Cerebellar nuclear complex (tissue), 1 donor: Measurements from ENCODE around the gene MPV17L.
"Not testable (repeated sequence)": the region's sequence is repeated elsewhere in the genome, so short reads cannot be mapped to it uniquely, and the experiment has no call there.

Source experiments
- DNase-seq, 2 experiments: peaks; one replicate each; lab custom pipeline; 2025; lab: John Stamatoyannopoulos, UW

MPV17L gene

DNA sequence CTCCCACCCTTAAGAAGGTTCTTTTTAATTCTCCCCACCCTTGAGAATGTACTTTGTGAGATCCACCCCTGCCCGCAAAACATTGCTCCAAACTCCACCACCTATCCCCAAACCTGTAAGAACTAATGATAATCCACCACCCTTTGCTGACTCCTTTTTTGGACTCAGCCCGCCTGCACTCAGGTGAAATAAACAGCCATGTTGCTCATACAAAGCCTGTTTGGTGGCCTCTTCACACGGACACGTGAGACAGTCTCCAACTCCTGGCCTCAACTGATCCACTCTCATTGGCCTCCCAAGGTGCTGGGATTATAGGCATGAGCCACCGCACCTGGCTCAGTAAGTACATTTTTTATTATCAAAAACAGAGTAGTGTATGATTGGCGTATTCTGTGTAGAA, 13.9 kb downstream of the MPV17L start:
- not testable (repeated sequence) for DNase-seq

GRCh38 chr16:15415511-15415985, 20.0 kb downstream of the MPV17L start:
- DNase-seq = no peak

DNA sequence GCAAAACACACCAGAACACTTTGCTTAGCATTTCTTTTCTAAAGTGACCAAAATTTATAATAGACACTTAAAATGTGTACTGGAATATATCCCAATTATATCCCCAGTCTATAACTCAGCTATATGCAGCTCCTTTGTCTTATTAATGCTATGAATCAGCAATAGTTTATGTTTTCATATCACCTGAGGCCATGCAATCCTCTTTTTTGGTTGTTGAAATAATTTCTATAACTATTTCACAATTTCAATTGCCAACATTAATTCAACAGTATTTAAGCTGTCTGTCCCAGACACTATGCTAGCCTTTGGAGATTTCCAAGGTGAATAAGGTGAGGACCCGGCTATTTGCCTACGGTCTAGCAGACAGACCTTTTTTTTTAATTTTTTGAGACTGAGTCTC, 21.6 kb downstream of the MPV17L start:
- no peak for DNase-seq

DNA sequence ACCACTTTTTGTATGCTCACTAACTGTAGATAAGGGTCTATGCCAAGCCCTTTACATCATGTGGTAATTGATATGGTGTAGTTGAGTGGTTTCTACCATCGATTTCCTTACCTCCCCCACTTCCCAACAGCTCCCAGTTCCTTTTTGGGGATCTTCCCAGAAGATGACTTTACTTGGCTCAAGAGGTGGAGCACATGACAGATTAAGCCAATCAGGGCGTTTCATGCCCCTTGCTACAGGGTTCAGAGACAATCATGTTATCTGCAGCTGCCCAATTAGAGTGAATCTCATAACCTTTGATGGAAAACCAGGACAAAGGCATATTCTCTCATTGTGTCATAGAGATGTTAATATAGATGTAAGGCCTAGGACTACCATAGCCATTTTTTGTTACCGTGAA, 22.7 kb downstream of the MPV17L start:
- DNase-seq = no peak

DNA sequence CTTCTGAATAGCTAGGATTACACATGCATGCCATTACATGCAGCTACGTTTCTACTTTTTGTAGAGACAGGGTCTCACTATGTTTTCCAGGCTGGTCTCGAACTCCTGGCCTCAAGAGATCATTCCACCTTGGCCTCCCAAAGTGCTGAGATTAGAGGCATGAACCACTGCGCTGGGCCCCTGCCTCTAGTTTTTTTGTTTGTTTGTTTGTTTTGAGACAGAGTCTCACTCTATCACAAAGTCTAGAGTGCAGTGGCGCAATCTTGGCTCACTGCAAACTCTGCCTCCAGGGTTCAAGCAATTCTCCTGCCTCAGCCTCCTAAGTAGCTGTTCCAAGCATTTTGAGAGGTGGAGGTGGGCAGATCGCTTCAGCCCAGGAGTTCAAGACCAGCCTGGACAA, 26.1 kb downstream of the MPV17L start:
- not testable (repeated sequence) for DNase-seq

DNA sequence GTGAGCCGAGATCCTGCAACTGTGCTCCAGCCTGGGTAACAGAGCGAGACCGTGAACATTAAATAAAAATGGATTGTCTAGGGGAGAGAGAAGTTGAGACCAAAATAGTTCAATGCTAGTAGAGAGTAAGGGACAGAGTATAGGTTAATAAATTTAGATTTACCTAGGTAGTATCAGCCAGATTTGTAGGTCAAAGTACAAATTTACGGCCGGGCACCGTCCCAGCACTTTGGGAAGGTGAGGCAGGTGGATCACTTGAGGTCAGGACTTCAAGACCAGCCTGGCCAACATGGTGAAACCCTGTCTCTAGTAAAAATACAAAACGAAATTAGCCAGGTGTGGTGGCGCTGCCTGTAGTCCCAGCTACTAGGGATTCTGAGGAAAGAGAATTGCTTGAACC, 26.7 kb downstream of the MPV17L start:
- DNase-seq = no peak

DNA sequence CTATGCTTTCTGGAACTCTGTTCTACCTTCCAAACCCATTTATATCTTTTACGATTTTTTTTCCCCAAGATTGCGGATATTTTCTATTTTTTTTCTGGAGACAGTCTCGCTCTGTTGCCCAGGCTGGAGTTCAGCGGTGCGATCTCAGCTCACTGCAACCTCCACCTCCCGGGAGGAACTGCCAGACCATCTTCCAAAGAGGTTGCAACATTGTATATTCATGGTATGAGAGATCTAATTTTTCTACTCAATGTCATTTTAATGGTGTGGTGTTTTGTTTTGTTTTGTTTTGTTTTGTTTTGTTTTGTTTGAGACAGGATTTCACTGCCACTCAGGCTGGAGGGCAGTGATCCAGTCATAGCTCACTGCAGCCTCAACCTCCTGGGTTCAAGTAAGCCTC, 30.3 kb downstream of the MPV17L start:
- DNase-seq = no peak

GRCh38 chr16:15426796-15427195, 31.2 kb downstream of the MPV17L start:
- DNase-seq = no peak

DNA sequence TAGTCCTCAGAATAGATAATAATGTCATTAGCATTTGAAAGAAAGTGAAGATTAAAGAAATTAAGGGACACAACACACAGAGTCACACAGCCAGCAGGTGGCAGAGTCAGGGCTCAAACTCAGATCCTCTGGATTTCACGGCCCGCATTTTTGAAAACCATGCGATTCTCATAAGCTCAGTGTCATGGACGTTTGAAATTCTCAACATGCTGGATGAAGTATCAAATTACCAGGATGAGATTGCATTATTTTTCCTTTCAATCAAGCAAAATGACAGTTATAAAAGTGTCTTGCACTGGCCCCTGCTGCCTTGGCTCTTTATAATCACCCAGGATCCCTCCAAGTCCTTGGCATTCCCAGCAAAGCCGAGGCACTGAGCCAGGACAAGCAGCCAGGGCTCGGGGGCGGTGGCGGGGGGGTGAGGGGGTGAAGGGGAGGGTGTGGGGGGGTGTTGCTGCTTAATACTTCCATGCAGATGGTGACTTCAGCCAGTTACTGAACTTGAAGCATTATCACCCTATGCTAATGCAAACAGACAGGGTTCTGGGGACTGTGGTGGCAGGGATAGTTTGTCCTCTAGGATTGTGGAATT, 32.2 kb downstream of the MPV17L start:
- no peak for DNase-seq

- DNase-seq = not testable (repeated sequence)
Observed at GRCh38 chr16:15430884-15431283, 35.3 kb downstream of the MPV17L start.

DNA sequence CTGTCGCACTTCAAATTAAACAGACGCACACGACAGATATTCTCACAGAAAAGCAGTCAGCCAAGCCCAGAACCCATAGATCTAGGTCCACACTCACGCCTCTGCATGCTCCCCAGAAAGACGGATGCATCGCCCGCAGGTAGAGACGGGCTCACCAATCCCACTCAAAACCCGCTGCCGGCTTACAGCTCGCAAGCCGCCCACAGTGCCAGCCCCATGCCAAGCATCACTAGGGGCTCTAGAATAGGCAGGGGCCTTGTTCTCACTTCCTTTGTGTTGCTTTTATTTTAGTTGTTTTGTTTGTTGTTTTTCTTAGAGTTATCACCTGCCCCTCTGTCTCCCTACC, 38.5 kb downstream of the MPV17L start:
- DNase-seq = no peak

DNA sequence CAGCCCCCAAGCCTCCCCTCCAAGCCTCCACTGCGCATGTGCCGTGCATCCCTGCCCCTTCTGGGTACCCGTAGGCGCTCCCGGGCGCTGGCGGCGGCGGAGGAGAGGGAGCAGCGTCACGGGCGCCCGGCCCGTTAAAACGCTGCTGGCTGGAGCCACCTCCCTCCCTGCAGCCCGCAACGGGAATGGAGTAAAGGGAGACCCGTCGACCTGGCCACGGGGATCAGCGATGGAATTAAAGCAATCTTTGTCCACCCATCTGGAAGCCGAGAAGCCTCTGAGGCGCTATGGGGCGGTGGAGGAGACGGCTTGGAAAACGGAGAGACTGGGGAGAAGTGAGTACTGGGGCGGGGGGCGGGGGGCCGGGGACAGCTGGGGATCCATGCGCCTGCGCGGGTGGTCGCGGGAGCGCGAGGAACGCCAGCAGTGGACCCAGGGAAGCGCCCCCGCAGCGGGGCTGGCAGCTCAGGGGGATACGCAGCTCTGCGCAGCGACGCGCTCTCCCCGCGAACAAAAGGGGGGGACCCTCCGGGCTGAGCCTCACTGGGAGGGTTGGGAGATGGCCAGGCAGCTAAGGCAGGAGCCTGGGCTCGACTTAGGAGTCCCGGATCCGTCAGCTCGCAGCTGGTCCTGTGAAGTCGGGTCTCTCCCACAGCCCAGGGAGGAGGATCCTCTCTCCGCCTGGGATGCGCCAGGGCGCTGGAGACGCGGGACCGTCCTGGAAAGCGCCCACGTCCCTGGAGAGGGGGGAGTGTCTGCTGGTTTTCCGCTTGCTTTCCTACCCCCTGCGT, 39.1 kb downstream of the MPV17L start, which contains the start of gene BMERB1:
Gene BMERB1, plus strand, starts transcription at position 164 of the 791 bp plus-strand sequence. Its CDS starts 66 bp downstream, at position 230.
- peak in 1 of 2 experiments; percentile 35 for DNase-seq

- DNase-seq = no peak
Observed at GRCh38 chr16:15435216-15435864, 39.8 kb downstream of the MPV17L start.

DNA sequence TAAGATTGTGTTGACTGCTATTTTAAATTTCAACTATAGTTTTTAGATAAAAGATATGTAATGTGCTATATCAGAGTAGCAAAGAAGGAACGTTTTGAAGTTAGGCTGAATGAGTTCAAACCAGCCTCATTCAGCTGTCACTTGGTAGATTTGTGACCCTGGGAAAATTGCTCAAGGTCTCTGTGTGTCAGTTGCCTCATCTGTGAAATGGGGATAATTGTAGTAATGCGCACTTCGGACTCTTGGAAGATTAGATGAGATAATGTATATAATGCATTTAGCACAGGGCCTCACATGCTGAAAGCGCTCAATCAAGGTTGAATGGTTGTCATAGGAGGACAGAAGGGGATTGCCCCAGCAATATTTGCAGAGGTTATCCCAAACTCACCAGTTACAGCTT, 43.5 kb downstream of the MPV17L start:
- no peak for DNase-seq

DNA sequence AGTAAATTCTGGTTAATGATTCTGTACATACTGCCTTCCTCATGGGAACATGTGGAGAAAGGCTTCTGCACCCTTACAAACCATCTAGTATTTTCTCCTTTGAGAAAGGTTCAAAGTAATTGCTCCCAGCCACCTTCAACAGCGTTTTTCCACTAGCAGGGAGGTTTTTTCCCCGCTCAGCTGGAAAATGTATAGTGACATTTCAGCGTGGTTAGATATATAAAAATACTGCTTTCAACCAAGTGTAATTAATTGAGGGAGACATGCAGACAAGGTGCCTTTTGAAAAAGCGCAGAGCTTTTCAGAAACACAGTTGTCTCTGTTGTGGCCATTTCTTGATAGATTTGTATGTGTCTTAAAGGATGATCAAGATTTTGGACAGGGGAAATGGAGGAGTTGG, 44.0 kb downstream of the MPV17L start:
- DNase-seq = no peak

- DNase-seq = no peak
Observed at GRCh38 chr16:15440852-15441251, 45.3 kb downstream of the MPV17L start.

GRCh38 chr16:15442140-15442539, 46.6 kb downstream of the MPV17L start:
- DNase-seq = not testable (repeated sequence)

DNA sequence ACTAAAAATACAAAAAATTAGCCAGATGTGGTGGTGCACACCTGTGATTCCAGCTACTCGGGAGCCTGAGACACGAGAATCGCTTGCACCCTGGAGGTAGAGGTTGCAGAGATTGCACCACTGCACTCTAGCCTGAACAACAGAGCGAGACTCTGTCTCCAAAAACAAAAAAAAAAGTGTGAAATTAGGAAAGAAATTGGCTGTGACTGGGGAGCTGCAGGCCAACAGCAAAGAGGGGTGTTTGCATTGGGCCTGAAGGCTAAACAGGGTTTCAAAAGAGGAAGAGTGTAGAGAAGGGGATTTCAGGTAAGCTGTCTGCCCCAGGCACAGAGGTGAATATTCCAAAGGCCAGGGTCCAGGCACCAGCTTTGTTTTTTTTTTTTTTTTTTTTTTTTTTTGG, 48.2 kb downstream of the MPV17L start:
- no peak for DNase-seq

- no peak for DNase-seq
Observed at GRCh38 chr16:15444264-15444663, 48.7 kb downstream of the MPV17L start.

GRCh38 chr16:15445450-15445849, 49.9 kb downstream of the MPV17L start:
- no peak for DNase-seq

GRCh38 chr16:15446901-15447300, 51.3 kb downstream of the MPV17L start:
- DNase-seq = no peak

DNA sequence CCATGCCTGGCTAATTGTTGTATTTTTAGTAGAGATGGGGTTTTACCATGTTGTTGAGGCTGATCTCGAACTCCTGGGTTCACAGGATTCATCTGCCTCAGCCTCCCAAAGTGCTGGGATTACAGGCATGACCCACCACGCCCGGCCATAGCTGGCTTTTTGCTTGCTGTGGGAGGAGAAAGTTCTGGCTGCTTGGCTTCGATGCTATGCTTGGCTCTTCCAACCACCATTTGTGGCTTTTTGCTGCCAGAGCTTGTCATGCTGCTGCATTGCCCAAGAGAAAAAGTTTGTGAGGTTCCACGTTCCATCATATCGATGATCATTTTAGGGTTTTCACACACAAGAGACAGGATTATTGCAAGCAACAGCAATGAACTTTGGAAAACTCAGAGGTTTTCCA, 55.1 kb downstream of the MPV17L start:
- no peak for DNase-seq

GRCh38 chr16:15451098-15451731, 55.7 kb downstream of the MPV17L start:
- DNase-seq = no peak
